Stimulated activated CD4-positive, alpha-beta T cell treated with anti-CD3 and anti-CD28 coated beads, Interleukin-15, amount 100 ng/mL, for 48 hours (primary cell): ENCODE measurements around the gene SYNE1.
"Not testable (repeated sequence)": the region's sequence is repeated elsewhere in the genome, so short reads cannot be mapped to it uniquely, and the experiment has no call there.

Experiments
- DNase-seq, 2 donors: peaks; one replicate each; pipeline ENCODE4 v3.0.0-alpha.2; 2020; ENCODE audit warnings: low read depth in 2 of 2

Gene SYNE1

GRCh38 chr6:152571089-152571488 lies 66.1 kb downstream of the SYNE1 start:
- DNase-seq, result no peak

DNA sequence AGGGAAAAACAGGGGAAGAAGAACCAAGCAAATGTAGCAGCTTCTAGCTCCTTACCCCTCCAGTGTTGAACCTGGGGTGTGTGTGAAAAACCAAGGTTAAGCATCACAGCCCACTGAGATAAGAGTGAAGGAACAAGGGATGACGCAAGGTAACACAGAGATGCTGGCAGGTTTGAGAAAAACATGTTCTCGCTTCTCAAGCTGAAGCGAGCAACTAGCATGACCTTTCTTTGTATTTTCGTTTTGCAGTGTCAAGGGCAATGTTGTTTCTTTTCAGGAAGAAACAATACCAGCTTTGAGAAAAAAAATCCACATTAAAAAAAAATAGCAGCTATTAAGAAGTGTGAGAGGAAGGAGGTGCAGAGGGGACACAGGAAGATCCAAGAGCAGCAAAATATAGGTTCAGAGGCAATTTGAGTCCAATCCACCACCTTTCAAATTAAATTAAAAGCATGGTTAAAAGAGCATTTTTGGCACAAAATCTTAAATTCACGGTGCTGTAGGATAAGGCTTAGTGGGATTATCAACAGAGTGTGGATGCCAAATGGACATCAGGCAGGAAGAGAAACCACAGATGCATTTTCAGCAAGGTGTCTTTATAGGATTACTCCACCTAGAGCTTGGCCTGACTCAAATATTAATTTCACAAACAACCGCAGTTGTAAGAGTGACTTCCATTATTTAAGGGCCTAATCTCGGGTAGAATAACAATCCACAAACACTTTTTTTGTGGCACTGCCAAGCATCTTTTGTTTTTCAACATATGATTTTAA lies 70.9 kb downstream of the SYNE1 start:
- DNase-seq, result no peak

DNA sequence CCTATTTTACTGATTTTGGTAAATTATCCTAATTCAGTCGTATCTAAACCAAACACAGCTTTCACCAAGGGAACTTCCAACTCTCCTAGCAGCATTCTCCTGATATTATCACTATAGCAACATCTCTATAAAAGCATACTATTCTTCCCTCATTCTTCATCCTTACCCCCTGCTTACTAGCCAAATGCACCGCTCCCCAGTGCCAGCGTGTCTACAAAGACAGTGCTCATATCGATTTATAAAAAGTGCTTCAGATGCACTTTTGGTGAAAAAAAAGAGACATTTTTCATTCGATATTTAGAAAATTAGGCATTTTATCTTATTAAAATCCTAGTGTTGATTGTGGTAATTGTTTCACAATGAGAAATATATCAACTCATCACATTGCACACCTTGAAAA lies 74.0 kb downstream of the SYNE1 start:
- DNase-seq, result no peak

GRCh38 chr6:152558798-152559197 lies 78.4 kb downstream of the SYNE1 start:
- DNase-seq, result not testable (repeated sequence)

GRCh38 chr6:152557502-152557901 lies 79.7 kb downstream of the SYNE1 start:
- DNase-seq, result no peak

DNA sequence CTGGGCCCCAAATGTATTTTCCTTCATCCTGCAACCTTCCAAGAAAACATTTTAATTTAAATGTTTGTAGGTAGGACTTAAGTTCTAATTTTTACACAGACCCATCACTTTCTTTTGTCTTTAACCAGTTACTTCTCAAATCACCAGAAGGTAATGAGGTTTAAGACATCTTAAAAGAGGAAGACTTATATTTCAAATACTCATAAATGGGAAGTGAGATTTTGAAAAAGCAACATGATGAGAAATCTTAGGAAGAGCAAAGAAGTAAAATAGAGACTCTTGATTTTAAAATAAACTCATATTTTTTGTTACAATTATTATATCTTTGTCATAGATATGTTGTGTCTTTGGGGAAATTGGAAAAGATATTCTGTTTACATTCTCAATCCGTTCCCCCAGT lies 82.3 kb downstream of the SYNE1 start:
- DNase-seq, result no peak

- no peak for DNase-seq
Measured at GRCh38 chr6:152552616-152553209, 84.4 kb downstream of the SYNE1 start.

DNA sequence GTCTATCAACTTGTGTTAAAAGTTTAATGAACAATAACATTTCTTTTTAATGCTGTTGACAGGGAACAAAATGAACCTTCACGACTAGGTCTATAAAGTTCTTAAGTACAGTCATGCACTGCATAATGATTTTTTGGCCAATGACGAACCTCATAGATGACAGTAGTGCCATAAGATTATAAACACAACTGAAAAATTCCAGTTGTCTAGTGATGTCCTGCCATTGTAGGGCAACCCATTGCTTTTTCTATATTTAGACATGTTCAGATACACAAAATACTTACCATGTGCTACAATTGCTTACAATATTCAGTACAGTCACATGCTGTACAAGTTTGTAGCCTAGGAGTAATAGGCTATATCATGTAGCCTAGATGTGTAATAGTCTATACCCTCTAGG lies 93.6 kb downstream of the SYNE1 start:
- no peak for DNase-seq

- no peak for DNase-seq
Measured at GRCh38 chr6:152540381-152540780, 96.8 kb downstream of the SYNE1 start.

GRCh38 chr6:152534541-152534940 lies 102.6 kb downstream of the SYNE1 start:
- no peak for DNase-seq

DNA sequence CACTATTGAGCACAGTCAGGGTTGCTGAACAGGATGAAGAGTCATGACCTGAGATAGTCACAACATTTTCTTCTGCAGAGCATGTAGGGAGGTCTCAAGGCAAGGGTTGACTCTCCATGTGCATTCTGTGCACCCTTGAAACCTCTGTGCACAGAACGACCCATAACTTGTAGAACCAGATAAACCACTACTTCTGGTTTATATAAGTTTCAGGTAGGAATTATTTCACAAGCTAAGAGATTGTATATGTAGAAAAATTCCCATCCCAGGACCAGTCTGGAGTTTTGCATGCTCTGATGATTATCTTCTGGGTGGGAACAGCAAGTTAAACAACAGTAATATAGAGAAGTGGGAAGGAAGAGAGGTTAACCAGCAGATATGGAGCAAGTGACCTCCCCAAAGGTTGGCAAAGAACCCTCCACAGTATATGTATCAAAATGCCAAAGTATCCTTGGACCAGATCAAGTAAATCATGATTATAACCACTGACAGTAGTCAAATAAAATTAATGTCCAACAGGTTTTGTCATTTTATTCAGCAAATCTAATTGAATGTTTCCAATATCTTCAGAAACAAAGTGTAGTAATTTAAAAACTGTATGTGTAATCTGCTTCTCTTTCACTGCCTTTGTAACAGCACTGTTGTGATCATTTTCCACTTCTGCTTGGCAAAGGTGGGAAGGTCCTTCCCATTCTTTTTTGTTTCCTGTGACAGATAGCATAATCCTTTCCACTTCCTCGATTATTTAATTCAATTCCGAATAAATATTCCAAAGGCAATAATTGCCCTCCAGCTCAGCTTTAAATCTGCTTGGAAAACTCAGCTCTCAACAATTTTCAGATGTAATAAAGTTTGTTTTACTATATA lies 104.4 kb downstream of the SYNE1 start:
- DNase-seq, result no peak

DNA sequence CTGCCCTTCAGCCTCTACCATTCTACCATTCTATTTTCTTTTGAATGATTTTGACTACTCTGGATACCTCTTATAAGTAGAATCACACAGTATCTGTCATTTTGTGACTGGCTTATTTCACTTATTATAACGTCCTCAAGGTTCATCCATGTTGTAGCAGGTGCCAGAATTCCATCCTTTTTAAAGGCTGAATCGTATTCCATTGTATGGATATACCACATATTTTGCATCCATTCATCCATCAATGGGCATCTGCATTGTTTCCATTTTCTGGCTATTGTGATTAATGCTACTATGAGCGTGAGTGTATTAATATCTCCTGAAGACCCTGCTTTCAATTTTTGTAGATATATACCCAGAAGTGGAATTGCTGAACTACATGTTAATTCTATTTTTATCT lies 105.5 kb downstream of the SYNE1 start:
- no peak for DNase-seq

- DNase-seq, result no peak
Measured at GRCh38 chr6:152529369-152529768, 107.8 kb downstream of the SYNE1 start.

GRCh38 chr6:152514120-152514519 lies 123.0 kb downstream of the SYNE1 start:
- DNase-seq, result not testable (repeated sequence)

- DNase-seq, result no peak
Measured at GRCh38 chr6:152509916-152510315, 127.2 kb downstream of the SYNE1 start.

- no peak for DNase-seq
Measured at GRCh38 chr6:152508477-152508876, 128.7 kb downstream of the SYNE1 start.

- DNase-seq, result no peak
Measured at GRCh38 chr6:152503546-152503945, 133.6 kb downstream of the SYNE1 start.

GRCh38 chr6:152502421-152503188 lies 134.6 kb downstream of the SYNE1 start:
- no peak for DNase-seq

DNA sequence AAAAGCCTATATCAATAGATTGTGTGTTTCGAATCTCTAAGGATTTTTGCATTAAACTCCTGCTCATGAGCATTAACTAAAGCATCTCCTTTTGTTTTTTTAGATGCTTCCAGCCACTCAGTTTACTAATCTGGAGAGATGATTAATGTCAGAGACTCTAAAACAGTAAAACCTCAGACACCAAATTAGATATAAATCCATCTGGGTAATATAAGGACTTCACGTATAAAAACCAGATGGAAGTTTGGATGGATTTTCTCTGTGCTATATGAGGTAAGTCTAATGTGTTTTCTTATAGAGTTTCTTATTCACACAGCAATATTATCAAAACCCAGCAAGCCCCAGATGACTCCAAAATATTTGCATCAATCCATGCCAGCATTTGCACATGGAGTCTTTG lies 137.2 kb downstream of the SYNE1 start:
- DNase-seq, result no peak

GRCh38 chr6:152496731-152497130 lies 140.4 kb downstream of the SYNE1 start:
- DNase-seq, result no peak

- DNase-seq, result not testable (repeated sequence)
Measured at GRCh38 chr6:152495456-152495855, 141.7 kb downstream of the SYNE1 start.

- not testable (repeated sequence) for DNase-seq
Measured at GRCh38 chr6:152492281-152492680, 144.9 kb downstream of the SYNE1 start.
